ENCODE results near the gene SLC7A10. TPM values are rescaled to one million over a fixed set of nuclear protein-coding genes. Genes with fewer than 3 reads are reported as not detected.

SLC7A10 gene
- total RNA-seq, 1 experiment from 2014 or later = not detected

GRCh38 chr19:33242911-33243310, 17.3 kb upstream of the SLC7A10 start:
- Mint-ChIP-seq H3K36me3 (ENCODE audit: insufficient read depth, unreplicated experiment) (no peaks in the 10 kb centered on the region), H3K27ac (ENCODE audit: low read depth, unreplicated experiment) (no peak overlapping the region), H3K9me3 (ENCODE audit: unreplicated experiment) (no peaks in the 10 kb centered on the region), H3K27me3 (ENCODE audit: insufficient read depth, unreplicated experiment) (peaks cover 9% of the 10 kb centered on the region), H3K4me1 (ENCODE audit: insufficient read depth, unreplicated experiment) (no peaks in the 10 kb centered on the region), H3K4me3 (ENCODE audit: unreplicated experiment) (no peak overlapping the region)
- intact Hi-C loops (cut with micrococcal nuclease) = loop anchor here (5.0 kb wide), 1 partner anchor 49 kb away; no protein-coding TSS in a partner anchor
- BruUV-seq (replicated peaks) = no TSS peak
- no peak for TF ChIP-seq CTCF (IDR thresholded peaks at IDR 0.05; ENCODE audit: unreplicated experiment)
- ChIA-PET CTCF (interaction anchor here (0.7 to 19.0 kb wide), 18 partner anchors 11 to 528 kb away, joined by 3 to 530 read pairs (median 5); no protein-coding TSS in a partner anchor), POLR2A (interaction anchor here (0.7 kb wide), 2 partner anchors 65 to 142 kb away, joined by 3 read pairs; no protein-coding TSS in a partner anchor)
- no peak for DNase-seq (ENCODE audit: unreplicated experiment)

DNA sequence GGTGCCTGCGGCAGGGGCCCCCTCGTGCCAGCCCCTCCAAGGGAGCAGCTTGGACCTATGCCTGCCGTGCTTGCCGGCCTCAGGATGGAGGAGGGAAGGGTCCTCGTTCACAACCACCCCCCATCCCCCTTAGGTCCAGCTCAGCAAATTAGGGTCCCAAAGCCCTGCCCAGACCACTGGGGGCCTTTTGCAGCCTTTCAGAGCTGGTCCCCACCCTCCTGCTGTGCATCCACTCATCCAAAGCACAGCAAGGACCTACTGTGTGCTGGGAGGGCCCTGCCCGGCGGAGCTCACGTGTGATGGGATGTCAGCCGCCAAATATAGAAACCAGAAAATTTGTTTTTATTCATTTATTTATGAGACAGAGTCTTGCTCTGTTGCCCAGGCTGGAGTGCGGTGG, 16.5 kb upstream of the SLC7A10 start:
- Mint-ChIP-seq H3K9me3 (ENCODE audit: unreplicated experiment) (no peaks in the 10 kb centered on the region), H3K4me3 (ENCODE audit: unreplicated experiment) (no peak overlapping the region), H3K4me1 (ENCODE audit: insufficient read depth, unreplicated experiment) (no peaks in the 10 kb centered on the region), H3K27ac (ENCODE audit: low read depth, unreplicated experiment) (no peak overlapping the region), H3K36me3 (ENCODE audit: insufficient read depth, unreplicated experiment) (no peaks in the 10 kb centered on the region), H3K27me3 (ENCODE audit: insufficient read depth, unreplicated experiment) (peaks cover 9% of the 10 kb centered on the region)
- intact Hi-C loops (cut with micrococcal nuclease) = loop anchor here (5.0 kb wide), 1 partner anchor 50 kb away; no protein-coding TSS in a partner anchor
- ChIA-PET CTCF (interaction anchor here (0.6 to 19.0 kb wide), 34 partner anchors 12 to 1008 kb away, joined by 3 to 530 read pairs (median 4); no protein-coding TSS in a partner anchor), POLR2A (no interaction called here)
- no peak for TF ChIP-seq CTCF (IDR thresholded peaks at IDR 0.05; ENCODE audit: unreplicated experiment)
- no peak for DNase-seq (ENCODE audit: unreplicated experiment)
- no TSS peak for BruUV-seq (replicated peaks)

DNA sequence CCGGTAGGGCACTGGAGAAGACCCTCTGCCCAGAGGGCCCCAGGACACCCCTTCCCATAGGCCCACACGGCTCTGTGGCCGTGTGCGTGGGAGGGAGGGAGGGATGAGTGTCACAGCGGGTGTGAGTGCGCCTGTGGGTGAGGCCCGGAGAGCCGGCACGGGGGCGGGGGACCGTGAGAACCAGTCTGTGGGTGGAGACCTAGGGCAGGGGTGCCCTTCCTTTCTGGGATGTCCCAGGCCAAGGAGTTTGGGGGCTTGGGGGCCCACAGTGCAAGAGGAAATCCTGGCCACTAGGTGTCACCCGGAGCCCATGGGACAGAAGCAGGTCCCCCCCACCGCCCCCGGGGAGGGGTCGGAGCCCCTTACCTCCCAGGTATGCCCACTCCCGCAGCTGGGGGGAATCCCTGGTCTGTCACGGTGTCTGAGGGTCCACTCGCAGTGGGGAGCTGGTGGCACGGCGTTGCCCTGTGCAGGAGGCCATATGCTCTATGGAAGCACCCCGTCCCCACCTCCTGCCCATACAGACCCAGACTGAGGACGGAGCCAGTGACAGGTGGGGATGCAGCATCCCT, 16.0 kb upstream of the SLC7A10 start:
- intact Hi-C loops (cut with micrococcal nuclease) = loop anchor here (1.0 to 5.0 kb wide), 2 partner anchors 51 to 166 kb away; no protein-coding TSS in a partner anchor
- Mint-ChIP-seq H3K36me3 (ENCODE audit: insufficient read depth, unreplicated experiment) (no peaks in the 10 kb centered on the region), H3K27ac (ENCODE audit: low read depth, unreplicated experiment) (no peak overlapping the region), H3K4me1 (ENCODE audit: insufficient read depth, unreplicated experiment) (no peaks in the 10 kb centered on the region), H3K27me3 (ENCODE audit: insufficient read depth, unreplicated experiment) (peaks cover 9% of the 10 kb centered on the region), H3K4me3 (ENCODE audit: unreplicated experiment) (no peak overlapping the region), H3K9me3 (ENCODE audit: unreplicated experiment) (no peaks in the 10 kb centered on the region)
- CTCF ChIA-PET = interaction anchor here (0.6 to 19.0 kb wide), 33 partner anchors 13 to 1847 kb away, joined by 3 to 530 read pairs (median 3); no protein-coding TSS in a partner anchor
- POLR2A ChIA-PET = no interaction called here
- peak; percentile 84 for TF ChIP-seq CTCF (IDR thresholded peaks at IDR 0.05; ENCODE audit: unreplicated experiment)
- BruUV-seq (replicated peaks) = no TSS peak
- peak; percentile 29 for DNase-seq (ENCODE audit: unreplicated experiment)

DNA sequence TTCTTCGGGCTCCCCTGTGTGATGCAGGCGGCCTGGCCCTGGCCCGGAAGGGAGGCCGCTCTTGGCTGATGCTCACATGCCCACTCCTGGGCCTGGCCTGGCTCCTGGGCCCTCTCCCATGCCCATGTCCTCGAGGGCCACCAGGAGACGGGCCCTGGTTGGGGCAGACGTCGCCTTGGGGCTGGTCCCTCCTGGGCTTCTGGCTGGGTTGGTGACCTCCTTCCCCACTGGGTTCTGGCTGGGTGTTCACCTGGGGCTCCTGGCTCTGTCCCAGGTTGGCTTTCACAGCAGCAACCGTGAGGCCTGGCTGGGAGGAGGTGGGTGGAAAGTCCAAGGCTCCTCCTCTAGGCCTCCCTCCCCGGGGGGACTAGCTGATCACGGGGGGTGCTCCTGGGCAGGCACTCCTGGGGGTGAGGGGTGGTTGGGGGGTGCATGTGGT, 15.5 kb upstream of the SLC7A10 start:
- peak; percentile 14 for DNase-seq (ENCODE audit: unreplicated experiment)
- intact Hi-C loops (cut with micrococcal nuclease) = loop anchor here (1.0 to 5.0 kb wide), 2 partner anchors 51 to 166 kb away; no protein-coding TSS in a partner anchor
- H3K27me3 Mint-ChIP-seq (ENCODE audit: insufficient read depth, unreplicated experiment) = peaks cover 9% of the 10 kb centered on the region
- no peak overlapping the region for H3K27ac Mint-ChIP-seq (ENCODE audit: low read depth, unreplicated experiment)
- H3K4me3 Mint-ChIP-seq (ENCODE audit: unreplicated experiment) = no peak overlapping the region
- H3K9me3 Mint-ChIP-seq (ENCODE audit: unreplicated experiment) = no peaks in the 10 kb centered on the region
- no peaks in the 10 kb centered on the region for H3K4me1 Mint-ChIP-seq (ENCODE audit: insufficient read depth, unreplicated experiment)
- POLR2A ChIA-PET = no interaction called here
- no TSS peak for BruUV-seq (replicated peaks)
- TF ChIP-seq CTCF (IDR thresholded peaks at IDR 0.05; ENCODE audit: unreplicated experiment) = no peak
- CTCF ChIA-PET = interaction anchor here (0.5 to 19.0 kb wide), 13 partner anchors 13 to 1847 kb away, joined by 3 to 530 read pairs (median 4); no protein-coding TSS in a partner anchor
- H3K36me3 Mint-ChIP-seq (ENCODE audit: insufficient read depth, unreplicated experiment) = no peaks in the 10 kb centered on the region
